NCI-H1436 treated with DMSO at 0.1 percent for 48 hours (cell line): ENCODE measurements around the gene POLR3A.
"Not testable (repeated sequence)": the region's sequence is repeated elsewhere in the genome, so short reads cannot be mapped to it uniquely, and the experiment has no call there.

Experiments used
- DNase-seq: peaks from one replicate; lab custom pipeline; 2025; lab: John Stamatoyannopoulos, UW

POLR3A gene

DNA sequence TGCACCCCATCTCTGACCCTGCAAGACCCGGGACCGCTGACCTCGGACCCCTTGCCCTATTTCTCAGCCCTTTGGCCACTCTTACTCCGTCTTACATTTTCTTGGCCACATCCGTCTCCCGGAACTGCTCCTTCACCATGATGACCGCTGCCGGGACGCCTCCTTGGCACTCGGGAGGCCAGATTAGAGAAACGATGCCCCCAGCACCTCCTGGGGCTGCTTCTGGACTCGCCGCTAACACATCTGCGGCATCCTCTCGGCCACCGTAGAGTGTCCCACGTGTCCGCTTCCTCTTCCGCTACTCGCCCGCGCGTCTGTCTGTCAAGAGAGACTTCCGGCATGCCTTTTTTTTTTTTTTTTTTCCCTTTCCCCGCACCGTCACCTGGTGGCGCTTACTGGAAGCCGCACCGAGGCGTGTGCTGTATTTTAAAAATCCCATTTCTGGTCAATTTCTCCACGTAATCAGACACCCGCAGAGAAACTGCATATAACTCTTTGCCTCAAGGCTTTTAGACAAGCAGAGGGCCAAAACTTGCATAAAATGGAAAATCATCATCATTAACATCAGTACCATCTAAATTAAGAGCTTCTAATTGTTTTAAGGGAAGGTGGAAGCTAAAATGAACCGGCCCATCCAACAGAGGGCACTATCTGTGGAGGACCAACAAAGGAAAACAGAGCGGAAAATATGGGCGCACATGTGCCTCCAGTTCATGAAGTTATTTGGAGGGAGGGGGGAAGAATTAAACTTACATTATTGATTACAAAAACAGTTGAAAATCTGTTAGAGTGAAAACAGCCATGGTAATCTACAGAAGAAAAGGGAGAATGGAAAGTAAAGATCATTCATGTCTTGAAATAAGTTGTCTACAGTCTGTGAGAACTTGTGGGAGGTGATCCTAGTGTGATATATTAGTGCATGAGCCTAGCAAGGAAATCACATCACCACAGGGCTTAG, at the start of gene POLR3A:
Gene POLR3A, minus strand, starts transcription at position 247 of the 958 bp plus-strand sequence. Its CDS starts 108 bp downstream, at position 139.
- DNase-seq, result peak; percentile 69

DNA sequence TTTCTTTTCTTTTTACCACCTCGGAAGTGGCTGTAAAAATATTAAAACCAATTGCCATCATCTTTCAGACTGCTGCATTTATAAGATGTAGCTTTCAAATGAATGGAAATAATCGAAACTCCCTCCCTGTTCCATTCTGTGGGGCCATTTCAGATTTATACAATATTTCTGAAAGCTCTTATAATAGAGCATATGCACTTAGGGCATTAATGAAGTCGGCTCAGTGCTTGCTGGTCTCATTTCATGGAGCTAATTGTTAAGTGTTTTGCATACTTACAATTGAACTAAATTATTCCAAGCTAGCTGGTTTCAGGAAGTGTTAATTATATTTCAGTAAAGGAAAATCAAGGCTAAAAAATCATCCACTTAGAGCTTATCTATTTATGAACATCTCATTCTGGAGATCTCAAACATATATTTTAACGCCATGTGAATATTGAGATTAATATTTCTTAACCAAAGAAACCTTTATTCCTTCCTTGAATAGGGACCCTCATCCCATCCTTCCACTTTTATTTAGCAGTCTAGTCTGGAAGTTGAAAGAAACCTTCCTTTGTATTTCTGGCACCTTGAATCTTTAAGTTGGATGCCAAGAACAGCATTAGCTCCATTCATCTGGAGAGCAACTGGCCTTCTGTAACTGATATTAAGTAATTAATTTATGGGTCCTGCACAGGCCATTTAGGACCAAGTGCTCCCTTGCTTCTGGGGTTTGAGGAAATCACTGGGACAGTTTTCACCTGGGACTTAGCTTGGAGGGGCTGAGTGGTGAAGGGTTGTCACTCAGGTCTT, 49.4 kb upstream of the POLR3A start:
- no peak for DNase-seq

DNA sequence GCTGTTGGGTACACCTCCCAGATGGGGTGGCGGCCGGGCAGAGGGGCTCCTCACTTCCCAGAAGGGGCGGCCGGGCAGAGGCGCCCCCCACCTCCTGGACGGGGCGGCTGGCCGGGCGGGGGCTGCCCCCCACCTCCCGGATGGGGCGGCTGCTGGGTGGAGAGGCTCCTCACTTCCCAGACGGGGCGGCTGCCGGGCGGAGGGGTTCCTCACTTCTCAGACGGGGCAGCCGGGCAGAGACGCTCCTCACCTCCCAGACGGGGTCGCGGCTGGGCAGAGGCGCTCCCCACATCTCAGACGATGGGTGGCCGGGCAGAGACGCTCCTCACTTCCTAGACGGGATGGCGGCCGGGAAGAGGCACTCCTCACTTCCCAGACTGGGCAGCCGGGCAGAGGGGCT, 46.5 kb upstream of the POLR3A start:
- not testable (repeated sequence) for DNase-seq

DNA sequence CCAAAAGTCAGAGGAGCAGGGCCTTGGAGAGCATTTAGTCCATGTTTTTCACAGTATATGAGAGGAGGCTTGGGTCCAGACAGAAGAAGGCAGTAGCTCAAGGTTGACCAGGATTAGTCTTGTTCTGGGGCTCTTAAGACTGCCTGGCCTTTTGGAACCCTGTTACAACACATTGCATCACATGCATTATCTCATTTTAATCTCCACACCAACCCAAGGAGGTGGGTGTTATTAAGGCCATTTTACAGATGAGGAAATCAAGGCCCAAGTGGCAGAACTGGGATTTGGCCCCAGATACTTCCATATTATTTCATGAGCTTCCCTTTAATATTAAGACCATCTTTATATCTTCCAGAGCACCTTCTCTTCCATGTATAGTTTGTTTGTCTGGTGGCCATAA, 43.2 kb upstream of the POLR3A start:
- DNase-seq, result no peak

DNA sequence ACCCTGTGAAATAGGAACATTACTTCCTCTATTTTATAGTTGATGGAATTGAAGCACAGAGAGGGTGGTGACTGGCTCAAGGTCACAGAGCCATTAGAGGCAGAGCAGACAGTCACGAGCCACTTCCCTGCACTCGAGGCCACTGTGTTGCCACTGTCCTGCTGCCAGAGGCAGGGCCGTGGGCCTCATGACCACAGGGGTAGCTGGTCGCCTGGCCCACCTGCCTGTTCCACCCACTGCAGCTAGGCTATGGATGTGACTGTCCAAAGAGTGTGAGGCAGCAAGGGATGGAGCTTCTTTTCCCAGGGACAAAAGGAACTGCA, 42.5 kb upstream of the POLR3A start:
- DNase-seq, result no peak

DNA sequence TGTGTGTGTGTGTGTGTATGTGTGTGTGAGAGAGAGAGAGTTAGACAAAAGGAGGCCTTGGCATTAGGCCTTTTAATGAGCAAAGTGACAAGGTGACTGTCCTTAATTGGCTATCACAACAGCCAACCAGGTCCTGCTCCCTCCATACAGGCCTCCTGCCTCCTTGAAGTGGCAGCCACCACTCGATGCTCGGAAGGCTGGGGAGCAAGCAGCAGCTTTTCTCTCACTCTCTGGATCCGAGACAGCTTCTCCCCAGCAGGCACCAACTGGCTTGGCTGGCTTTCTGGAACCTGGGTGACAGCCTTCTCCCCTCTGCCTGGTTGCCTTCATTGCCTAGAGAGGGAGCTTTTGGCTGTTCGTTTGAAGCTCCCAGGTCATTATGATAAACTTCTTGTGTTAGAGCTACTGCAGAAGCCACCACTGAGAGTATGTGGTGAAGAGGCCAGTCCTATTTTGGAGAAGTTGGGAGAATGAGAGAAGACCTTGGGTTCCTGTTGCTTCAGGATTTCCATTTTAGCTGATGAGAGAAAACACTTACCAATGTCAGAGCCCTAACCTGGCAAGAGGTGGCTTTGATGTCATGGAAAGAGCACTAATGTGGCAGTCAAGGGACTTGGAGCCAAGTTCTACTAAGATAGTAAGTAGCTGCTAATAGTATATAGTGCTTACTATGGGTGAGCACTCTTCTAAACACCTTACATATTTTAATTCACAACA, 42.0 kb upstream of the POLR3A start:
- DNase-seq, result no peak

DNA sequence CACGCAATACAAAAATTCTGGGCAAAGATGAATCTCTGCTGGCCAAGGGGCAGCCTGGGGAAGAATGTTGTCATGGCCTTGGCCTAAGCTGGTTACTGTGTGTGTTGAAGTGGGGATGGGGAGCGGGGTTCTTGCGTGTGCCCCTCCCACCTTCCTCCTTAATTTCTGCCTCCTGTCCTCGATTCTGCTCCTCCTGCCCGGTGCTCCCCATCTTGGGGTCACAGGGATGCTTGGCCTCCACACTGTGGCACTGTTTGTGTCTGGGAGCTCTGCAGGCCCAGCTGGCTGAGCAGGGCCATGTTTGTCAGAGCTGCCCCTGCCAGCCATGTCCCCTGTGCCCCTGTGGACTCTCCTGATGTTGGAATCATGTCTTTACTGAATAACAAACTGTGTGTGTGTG, 41.4 kb upstream of the POLR3A start:
- no peak for DNase-seq

DNA sequence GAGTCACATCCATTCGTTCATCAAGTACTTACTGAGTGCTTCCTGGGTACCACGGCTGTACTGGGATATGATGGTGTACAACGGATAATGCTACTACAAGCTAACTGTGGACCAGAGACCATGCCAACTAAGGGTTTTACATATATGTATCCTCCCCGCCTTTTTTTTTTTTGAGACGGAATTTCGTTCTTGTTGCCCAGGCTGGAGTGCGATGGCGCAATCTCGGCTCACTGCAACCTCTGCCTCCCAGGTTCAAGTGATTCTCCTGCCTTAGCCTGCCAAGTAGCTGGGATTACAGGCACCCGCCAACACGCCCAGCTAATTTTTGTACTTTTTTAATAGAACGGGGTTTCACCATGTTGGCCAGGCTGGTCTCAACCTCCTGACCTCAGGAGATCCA, 40.7 kb upstream of the POLR3A start:
- DNase-seq, result not testable (repeated sequence)

DNA sequence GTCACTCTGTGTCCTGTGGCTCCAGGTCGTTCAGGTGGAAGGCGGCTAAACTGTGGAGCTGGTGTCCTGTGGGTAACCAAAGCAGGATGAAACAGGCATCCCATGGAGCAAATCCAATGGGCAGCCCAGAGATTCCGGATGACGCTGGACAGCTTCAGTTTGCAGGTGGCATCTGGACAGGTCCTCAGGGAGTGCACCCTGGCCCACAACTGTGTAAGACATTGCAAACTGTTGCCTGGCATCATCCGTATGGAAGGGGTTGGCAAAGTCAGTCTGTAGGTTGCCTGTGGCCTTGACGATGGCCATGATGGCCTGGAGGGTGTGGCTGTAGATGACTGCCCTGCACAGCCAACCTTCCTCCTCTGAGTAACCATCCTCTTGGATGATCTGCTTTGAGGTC, 39.8 kb upstream of the POLR3A start:
- no peak for DNase-seq

DNA sequence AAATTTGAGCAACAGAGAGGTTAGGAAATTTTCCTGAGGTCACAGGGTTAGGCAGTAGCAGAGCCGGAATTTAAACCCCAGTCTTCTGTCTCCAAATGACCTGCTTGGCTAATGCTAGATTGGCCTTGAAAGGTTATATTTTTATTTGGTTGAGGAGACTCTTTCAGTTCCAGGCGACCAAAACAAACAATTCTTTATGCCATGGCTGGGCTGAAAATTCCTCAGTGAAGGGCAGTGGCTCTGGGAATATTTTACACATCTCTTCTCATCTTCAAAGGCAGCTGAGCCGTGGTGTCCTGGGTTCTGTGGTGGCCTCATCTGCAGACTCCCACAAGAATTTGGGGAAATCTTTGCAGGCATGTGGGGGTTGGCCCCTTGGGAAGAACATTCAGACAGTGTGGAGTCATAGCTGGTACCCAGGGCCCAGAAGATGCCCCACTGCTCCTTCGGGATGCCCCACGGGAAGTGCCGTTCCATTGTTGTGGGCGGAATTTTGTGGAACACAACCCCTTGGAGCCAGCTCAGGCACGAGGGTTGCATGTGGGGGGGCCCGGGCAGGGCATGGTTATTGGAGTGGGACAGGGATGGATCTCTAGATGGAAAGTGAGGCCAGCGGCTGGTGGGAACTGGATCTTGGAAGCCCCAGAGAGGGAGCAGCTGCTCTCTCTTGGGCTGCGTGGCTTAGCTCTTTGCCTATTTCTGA, 37.6 kb upstream of the POLR3A start:
- DNase-seq, result no peak

DNA sequence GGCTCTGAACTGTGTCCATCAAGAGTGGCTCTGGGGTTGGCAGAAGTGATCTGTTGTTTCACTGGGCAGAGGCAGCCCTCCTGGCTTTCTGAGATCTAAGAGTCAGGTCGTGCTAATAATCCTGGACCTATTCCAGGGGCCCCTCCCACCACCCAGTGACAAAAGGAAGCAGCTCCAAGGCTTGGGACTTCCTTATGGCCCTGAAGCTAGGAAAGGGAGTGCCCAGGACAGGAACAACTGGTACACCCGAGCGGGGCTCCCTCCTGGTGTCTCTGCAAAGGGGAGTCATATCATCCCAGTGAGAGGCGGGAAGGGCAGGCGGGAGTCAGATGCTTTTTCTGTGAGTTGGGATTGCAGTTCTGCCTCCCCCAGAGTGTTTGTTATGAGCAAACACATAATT, 36.7 kb upstream of the POLR3A start:
- no peak for DNase-seq

DNA sequence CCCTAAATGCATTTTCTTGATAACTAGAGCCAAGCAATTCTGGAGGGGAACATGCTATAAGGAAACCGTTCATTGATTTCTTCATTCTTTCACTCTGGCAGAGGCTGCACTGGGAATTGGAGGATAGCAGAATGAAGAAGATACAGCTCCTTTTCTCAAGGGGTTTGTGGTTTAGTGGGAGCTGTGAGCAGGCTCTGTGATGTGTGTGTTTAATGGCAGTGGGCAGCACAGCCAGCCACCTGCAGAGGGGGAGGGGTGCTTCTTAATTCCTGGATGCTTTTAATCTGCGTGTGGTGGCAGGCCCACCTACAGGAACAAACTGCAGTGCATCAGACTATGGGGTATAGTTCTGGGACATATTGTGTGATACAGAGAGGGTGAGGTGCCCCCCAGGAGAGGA, 36.3 kb upstream of the POLR3A start:
- DNase-seq, result no peak

DNA sequence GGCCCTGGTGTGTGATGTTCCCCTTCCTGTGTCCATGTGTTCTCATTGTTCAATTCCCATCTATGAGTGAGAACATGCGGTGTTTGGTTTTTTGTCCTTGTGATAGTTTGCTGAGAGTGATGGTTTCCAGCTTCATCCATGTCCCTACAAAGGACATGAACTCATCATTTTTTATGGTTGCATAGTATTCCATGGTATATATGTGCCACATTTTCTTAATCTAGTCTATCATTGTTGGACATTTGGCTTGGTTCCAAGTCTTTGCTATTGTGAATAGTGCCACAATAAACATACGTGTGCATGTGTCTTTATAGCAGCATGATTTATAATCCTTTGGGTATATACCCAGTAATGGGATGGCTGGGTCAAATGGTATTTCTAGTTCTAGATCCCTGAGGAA, 35.6 kb upstream of the POLR3A start:
- DNase-seq, result not testable (repeated sequence)

DNA sequence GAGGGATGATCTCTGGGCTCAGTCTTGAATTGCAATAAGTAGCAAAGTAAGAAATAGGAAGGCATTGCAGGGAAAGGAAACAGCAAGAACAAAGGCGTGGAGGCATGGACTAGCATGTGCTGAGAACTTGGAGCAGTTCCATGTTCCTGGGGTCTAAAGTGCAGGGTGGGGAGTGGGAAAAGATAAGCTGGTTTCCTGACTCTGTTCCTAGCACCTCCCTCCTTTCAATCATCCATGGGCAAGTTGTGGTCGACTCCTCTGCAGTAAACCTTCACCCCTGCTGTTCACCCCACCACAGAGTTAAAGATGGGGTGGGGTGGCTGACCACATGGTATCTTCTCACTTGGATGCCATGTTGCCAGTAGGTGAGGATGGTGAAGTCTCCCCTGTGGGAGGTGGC, 33.9 kb upstream of the POLR3A start:
- DNase-seq, result no peak

DNA sequence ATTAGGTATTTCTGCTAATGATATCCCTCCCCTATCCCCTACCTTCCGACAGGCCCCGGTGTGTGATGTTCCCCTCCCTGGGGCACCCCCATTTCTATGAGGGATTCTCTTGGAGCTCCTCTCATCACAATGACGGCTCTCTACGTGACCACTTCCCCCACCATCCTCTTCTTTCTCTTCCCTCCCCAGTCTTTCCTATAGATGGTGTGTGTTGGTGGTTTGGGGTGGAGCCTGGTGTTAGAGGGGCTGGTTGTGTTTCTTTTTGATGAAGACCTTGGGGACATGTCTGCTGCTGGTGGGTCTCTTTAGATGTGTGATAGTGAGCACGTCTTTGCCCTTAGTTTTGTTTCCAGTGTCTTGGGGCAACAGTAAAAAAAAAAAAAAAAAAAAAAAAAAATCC, 33.0 kb upstream of the POLR3A start:
- DNase-seq, result no peak

DNA sequence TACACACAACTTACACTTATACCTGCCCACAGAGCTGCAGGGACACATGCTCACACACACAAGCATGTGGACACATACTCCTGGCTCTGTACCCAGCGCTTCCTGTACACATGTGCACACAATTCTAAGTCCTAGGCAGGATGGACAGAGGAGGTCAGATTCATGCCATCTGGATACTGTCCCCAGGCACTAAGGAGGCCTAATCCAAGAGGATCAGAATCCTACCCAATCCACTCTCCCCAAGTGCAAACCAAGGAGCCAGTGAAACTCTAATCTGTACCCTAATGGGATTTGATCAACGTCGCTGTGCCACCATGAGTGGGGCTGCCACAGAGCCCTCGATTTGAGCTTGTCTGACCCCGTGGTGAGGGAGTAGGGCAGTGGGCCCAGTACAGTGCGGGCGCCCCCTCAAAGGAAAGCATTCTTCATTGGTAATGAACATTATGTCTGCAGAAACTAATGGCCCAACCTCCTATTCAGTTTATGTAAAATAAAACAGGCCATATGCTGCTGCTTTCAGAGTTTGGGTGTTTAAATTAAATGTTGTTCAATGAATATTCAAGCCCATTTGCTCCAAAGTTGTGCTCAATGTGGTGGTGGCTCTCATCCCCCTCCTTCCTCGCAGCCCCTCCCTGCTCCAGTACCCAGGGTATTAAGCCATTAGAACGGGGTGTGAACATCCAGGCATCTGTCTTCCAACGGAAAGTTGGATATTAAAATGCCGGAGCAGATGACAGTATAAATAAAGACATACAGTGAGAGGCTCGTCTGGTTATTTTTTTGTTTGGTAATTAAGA, 30.8 kb upstream of the POLR3A start:
- no peak for DNase-seq

DNA sequence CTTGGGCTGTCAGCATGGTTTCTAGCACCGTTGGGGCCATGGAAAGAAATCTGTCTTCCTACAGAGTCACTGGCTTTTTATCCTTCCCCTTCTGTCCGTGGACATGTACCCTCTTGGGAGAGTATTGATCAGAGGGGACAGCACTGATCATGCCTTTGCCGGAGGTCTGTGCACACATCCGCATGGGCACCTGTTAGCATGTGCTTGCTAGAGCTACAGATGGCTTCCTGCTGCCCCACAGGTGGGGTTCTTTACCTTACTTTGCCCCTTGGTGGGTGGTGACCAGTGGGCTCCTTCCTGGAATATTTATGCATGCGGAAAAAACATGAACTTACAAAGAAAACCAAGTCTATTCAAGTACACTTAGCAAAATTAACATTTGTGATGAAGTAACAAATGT, 29.2 kb upstream of the POLR3A start:
- no peak for DNase-seq

DNA sequence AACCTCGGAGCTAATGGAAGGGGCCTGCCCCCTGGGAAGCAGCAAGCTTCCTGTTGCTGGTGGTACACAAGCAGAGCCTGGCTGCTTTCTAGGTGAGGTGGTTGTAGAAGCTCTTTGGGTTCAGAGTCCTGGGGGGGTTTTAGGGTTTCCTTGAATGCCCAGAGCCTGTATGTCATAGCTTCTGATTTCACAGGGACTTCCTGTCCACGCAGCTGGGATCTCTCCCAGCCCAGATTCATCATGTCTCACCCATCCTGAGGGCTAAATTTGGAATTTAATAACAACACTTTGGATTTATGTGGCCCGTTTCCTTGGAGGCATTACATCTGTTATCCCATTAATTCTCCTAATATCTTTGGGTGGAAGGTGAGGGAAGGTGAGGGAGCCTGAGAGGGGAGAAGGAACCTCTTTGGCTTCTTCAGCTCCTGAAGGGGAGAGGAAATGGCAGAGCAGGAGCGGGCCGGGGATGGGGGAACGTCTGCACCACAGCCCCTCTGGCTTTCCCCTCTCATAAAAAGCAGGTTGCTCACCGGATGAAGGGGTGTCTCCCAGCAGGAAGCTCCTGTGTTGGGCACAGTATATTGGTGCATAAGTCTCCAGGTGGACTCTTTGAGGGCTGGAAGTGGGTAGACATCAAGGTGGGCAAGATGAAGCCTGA, 24.0 kb upstream of the POLR3A start:
- DNase-seq, result no peak

DNA sequence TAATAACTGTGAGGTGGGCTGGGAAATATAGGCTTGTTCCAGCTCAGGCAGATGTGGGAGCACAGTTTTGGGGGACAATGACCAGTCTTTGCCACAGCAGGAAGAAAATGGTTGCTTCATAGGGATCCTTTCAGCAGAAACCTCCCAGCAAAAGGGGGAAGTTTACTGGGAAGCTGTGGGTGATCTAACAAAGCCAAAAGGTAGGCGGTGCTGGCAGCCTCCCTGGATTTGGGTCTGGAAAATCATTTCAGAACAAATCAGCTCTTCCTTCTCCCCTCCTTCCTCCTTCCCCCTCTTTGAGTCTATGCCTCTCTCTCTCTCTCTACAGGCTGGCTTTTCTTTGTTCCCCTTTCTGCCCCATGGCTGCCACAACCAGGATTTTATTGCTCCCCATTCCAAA, 20.5 kb upstream of the POLR3A start:
- DNase-seq, result no peak

DNA sequence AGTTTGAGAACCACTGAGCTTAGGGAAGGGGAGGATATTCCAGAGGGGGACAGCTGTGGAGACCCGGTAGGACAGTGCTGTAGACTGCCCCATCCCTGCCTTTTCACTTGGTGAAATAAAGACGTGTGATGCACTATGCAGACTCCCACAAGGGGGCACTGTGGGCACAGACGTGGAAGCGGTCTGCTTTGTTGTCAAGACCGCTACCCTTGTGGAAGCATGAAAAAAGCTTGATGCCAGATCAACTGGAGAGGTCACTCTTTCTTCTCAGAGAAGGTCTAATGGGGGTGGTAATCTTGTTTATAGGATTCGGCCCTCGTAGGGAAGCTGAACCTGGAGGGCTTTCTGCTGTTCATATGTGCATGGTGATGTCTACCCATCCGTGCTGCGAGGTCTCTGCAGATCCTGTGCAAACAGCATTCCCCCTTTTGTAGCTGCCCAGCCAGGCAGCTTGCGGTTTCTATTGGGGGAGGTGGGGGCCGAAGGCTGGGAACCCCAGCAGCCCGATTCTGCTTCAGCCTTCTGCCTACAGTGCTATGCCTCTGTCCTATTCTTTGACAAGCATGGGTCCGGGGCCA, 18.1 kb upstream of the POLR3A start:
- peak; percentile 39 for DNase-seq
